Astrocyte (in vitro differentiated cells and primary cell): ENCODE results near the gene CD200R1L.

ENCODE experiments used
- CTCF ChIP-seq: IDR thresholded peaks from 2 replicates; pipeline ENCODE4 v1.5.1; 2011; ENCODE audit warnings: low read depth, mild to moderate bottlenecking, inconsistent platforms, low read length, moderate library complexity; ENCODE audit not compliant: insufficient read depth
- EZH2 ChIP-seq: IDR thresholded peaks from 2 replicates; pipeline ENCODE4 v1.6.1; 2012; ENCODE audit warnings: mild to moderate bottlenecking, low read length, inconsistent platforms; ENCODE audit not compliant: insufficient read depth

- TF ChIP-seq CTCF = no peak
- TF ChIP-seq EZH2 = no peak
Measured at GRCh38 chr3:112874725-112875124, 28.1 kb upstream of the CD200R1L start.
